ENCODE data around the gene DEFB108B. TPM values are rescaled to one million over a fixed set of nuclear protein-coding genes. Genes with fewer than 3 reads are reported as not detected.
A peak's percentile ranks its signal among the peaks of the same experiment; 100 is the strongest.
"Not testable (repeated sequence)": the region's sequence is repeated elsewhere in the genome, so short reads cannot be mapped to it uniquely, and the experiment has no call there.

Gene DEFB108B
- total and polyA plus RNA-seq, 7 experiments from 2014 or later = not detected

- H3K4me1 ChIP-seq (ENCODE audit: control insufficient read depth in 2 of 2, insufficient read depth in 2 of 2, low read length in 2 of 2); H3K9me3 ChIP-seq (ENCODE audit: control insufficient read depth in 2 of 3, low read length in 3 of 3); H3K27ac ChIP-seq (ENCODE audit: low read depth, low read length); DNase-seq; H3K36me3 ChIP-seq (ENCODE audit: control insufficient read depth in 2 of 3, insufficient read depth in 3 of 3, low read length in 3 of 3); ATAC-seq; H3K4me3 ChIP-seq (ENCODE audit: low read length); H3K27me3 Mint-ChIP-seq; POLR2A ChIA-PET; H3K9me3 Mint-ChIP-seq; H3K36me3 Mint-ChIP-seq; H3K27me3 ChIP-seq (ENCODE audit: control insufficient read depth in 2 of 2, insufficient read depth in 2 of 2, low read length in 2 of 2): not testable (repeated sequence)
- CTCF ChIA-PET = interaction anchor here (0.6 to 2.4 kb wide), 4 partner anchors 12 to 190 kb away, joined by 3 to 13 read pairs (median 3); no protein-coding TSS in a partner anchor
- peak overlapping the region in 4 of 9 donors; percentile 32 to 68 (median 50) for H3K27ac Mint-ChIP-seq
- H3K4me3 Mint-ChIP-seq = peak overlapping the region in 9 of 10 donors; percentile 29 to 86 (median 78)
- H3K4me1 Mint-ChIP-seq = peaks cover 0 to 10% (median 5%) of the 10 kb centered on the region in 7 donors
- intact Hi-C loops (cut with micrococcal nuclease) = loop anchor here (2.0 to 5.0 kb wide), 2 partner anchors 26 to 170 kb away; no protein-coding TSS in a partner anchor
These were observed 20.5 kb upstream of the DEFB108B start for GRCh38 chr11:71812529-71812928.

- H3K4me3 ChIP-seq (ENCODE audit: low read length) = peak overlapping the region; percentile 46
- Mint-ChIP-seq H3K4me3 (peak overlapping the region; percentile 77 to 86 (median 83)), H3K4me1 (peaks cover 0 to 10% (median 5%) of the 10 kb centered on the region in 7 donors), H3K27ac (peak overlapping the region; percentile 66 to 94 (median 83))
- CTCF ChIA-PET = interaction anchor here (1.2 to 2.4 kb wide), 3 partner anchors 13 to 617 kb away, joined by 3 to 13 read pairs (median 3); no protein-coding TSS in a partner anchor
- ATAC-seq (peak; percentile 84), DNase-seq (peak; percentile 69 to 87 (median 84))
- H3K27me3 Mint-ChIP-seq; H3K9me3 ChIP-seq (ENCODE audit: control insufficient read depth in 2 of 3, low read length in 3 of 3); H3K36me3 Mint-ChIP-seq; H3K27me3 ChIP-seq (ENCODE audit: control insufficient read depth in 2 of 2, insufficient read depth in 2 of 2, low read length in 2 of 2); H3K4me1 ChIP-seq (ENCODE audit: control insufficient read depth in 2 of 2, insufficient read depth in 2 of 2, low read length in 2 of 2); H3K36me3 ChIP-seq (ENCODE audit: control insufficient read depth in 2 of 3, insufficient read depth in 3 of 3, low read length in 3 of 3); POLR2A ChIA-PET; H3K9me3 Mint-ChIP-seq: not testable (repeated sequence)
- intact Hi-C loops (cut with micrococcal nuclease) = loop anchor here (1.0 to 5.0 kb wide), 5 partner anchors 13 to 171 kb away; partner anchors contain the start of gene XNDC1N (in 1 of the 2)
- peak overlapping the region; percentile 79 for H3K27ac ChIP-seq (ENCODE audit: low read depth, low read length)
These were observed 19.3 kb upstream of the DEFB108B start for GRCh38 chr11:71813481-71814355.

GRCh38 chr11:71821539-71821938, 11.5 kb upstream of the DEFB108B start:
- H3K36me3 Mint-ChIP-seq; H3K27me3 ChIP-seq (ENCODE audit: control insufficient read depth in 2 of 2, insufficient read depth in 2 of 2, low read length in 2 of 2); intact Hi-C loops (cut with micrococcal nuclease); H3K27ac ChIP-seq (ENCODE audit: low read depth, low read length); H3K9me3 ChIP-seq (ENCODE audit: control insufficient read depth in 2 of 3, low read length in 3 of 3); ATAC-seq; H3K9me3 Mint-ChIP-seq; H3K27ac Mint-ChIP-seq; POLR2A ChIA-PET; H3K27me3 Mint-ChIP-seq; H3K4me1 Mint-ChIP-seq; H3K4me1 ChIP-seq (ENCODE audit: control insufficient read depth in 2 of 2, insufficient read depth in 2 of 2, low read length in 2 of 2); H3K4me3 Mint-ChIP-seq; H3K4me3 ChIP-seq (ENCODE audit: low read length); DNase-seq; CTCF ChIA-PET; H3K36me3 ChIP-seq (ENCODE audit: control insufficient read depth in 2 of 3, insufficient read depth in 3 of 3, low read length in 3 of 3): not testable (repeated sequence)

GRCh38 chr11:71829247-71829646, 3.8 kb upstream of the DEFB108B start:
- CTCF ChIA-PET; DNase-seq; H3K4me1 Mint-ChIP-seq; H3K4me3 ChIP-seq (ENCODE audit: low read length); H3K4me1 ChIP-seq (ENCODE audit: control insufficient read depth in 2 of 2, insufficient read depth in 2 of 2, low read length in 2 of 2); H3K27ac Mint-ChIP-seq; H3K36me3 ChIP-seq (ENCODE audit: control insufficient read depth in 2 of 3, insufficient read depth in 3 of 3, low read length in 3 of 3); POLR2A ChIA-PET; H3K27me3 Mint-ChIP-seq; H3K9me3 ChIP-seq (ENCODE audit: control insufficient read depth in 2 of 3, low read length in 3 of 3); H3K27ac ChIP-seq (ENCODE audit: low read depth, low read length); H3K4me3 Mint-ChIP-seq; H3K27me3 ChIP-seq (ENCODE audit: control insufficient read depth in 2 of 2, insufficient read depth in 2 of 2, low read length in 2 of 2); ATAC-seq; intact Hi-C loops (cut with micrococcal nuclease): not testable (repeated sequence)
- peaks cover 0 to 13% (median 8%) of the 10 kb centered on the region in 5 donors for H3K36me3 Mint-ChIP-seq
- H3K9me3 Mint-ChIP-seq = peaks cover 0 to 16% (median 3%) of the 10 kb centered on the region in 11 donors

- POLR2A ChIA-PET; intact Hi-C loops (cut with micrococcal nuclease): not testable (repeated sequence)
These were observed 3.3 kb upstream of the DEFB108B start for GRCh38 chr11:71829686-71830085.

GRCh38 chr11:71842720-71843119, 9.7 kb downstream of the DEFB108B start:
- H3K4me3 ChIP-seq (ENCODE audit: low read length); H3K4me1 Mint-ChIP-seq; H3K4me1 ChIP-seq (ENCODE audit: control insufficient read depth in 2 of 2, insufficient read depth in 2 of 2, low read length in 2 of 2); H3K27me3 ChIP-seq (ENCODE audit: control insufficient read depth in 2 of 2, insufficient read depth in 2 of 2, low read length in 2 of 2); DNase-seq; intact Hi-C loops (cut with micrococcal nuclease); CTCF ChIA-PET; H3K36me3 Mint-ChIP-seq; H3K9me3 ChIP-seq (ENCODE audit: control insufficient read depth in 2 of 3, low read length in 3 of 3); ATAC-seq; H3K27ac Mint-ChIP-seq; H3K4me3 Mint-ChIP-seq; H3K27ac ChIP-seq (ENCODE audit: low read depth, low read length); POLR2A ChIA-PET; H3K36me3 ChIP-seq (ENCODE audit: control insufficient read depth in 2 of 3, insufficient read depth in 3 of 3, low read length in 3 of 3): not testable (repeated sequence)
- peaks cover 0 to 10% (median 3%) of the 10 kb centered on the region in 11 donors for H3K9me3 Mint-ChIP-seq
- peaks cover 0 to 18% (median 0%) of the 10 kb centered on the region in 5 donors for H3K27me3 Mint-ChIP-seq

More at GRCh38 chr11:71829686-71830085, 3.3 kb upstream of the DEFB108B start:
- Mint-ChIP-seq H3K36me3 (peaks cover 0 to 13% (median 8%) of the 10 kb centered on the region in 5 donors), H3K9me3 (peaks cover 0 to 16% (median 3%) of the 10 kb centered on the region in 11 donors)
- DNase-seq; H3K27ac Mint-ChIP-seq; H3K27ac ChIP-seq (ENCODE audit: low read depth, low read length); H3K4me3 Mint-ChIP-seq; H3K4me1 ChIP-seq (ENCODE audit: control insufficient read depth in 2 of 2, insufficient read depth in 2 of 2, low read length in 2 of 2); H3K27me3 ChIP-seq (ENCODE audit: control insufficient read depth in 2 of 2, insufficient read depth in 2 of 2, low read length in 2 of 2); H3K36me3 ChIP-seq (ENCODE audit: control insufficient read depth in 2 of 3, insufficient read depth in 3 of 3, low read length in 3 of 3); H3K4me1 Mint-ChIP-seq; H3K27me3 Mint-ChIP-seq; CTCF ChIA-PET; H3K9me3 ChIP-seq (ENCODE audit: control insufficient read depth in 2 of 3, low read length in 3 of 3); ATAC-seq; H3K4me3 ChIP-seq (ENCODE audit: low read length): not testable (repeated sequence)
